BE2C (cell line): ENCODE results near the gene INTS6.

Source experiments
- DNase-seq: peaks from one replicate; pipeline ENCODE4 v3.0.0-alpha.2; 2020
- H3K27me3 ChIP-seq: fragments of 250-450 bp; sonication (Bioruptor Pico); 2 replicates; pipeline ENCODE4 v1.5.1; 2020; ENCODE audit warnings: mild to moderate bottlenecking
- H3K36me3 ChIP-seq: fragments of 250-450 bp; sonication (Bioruptor Pico); 2 replicates; pipeline ENCODE4 v1.5.1; 2020; ENCODE audit warnings: mild to moderate bottlenecking
- H3K4me1 ChIP-seq: fragments of 250-450 bp; sonication (Bioruptor Pico); 2 replicates; pipeline ENCODE4 v1.5.1; 2020
- H3K4me3 ChIP-seq: 2 replicates; pipeline ENCODE4 v1.5.1; 2011; ENCODE audit warnings: low read depth, low read length
- H3K9me3 ChIP-seq: fragments of 250-450 bp; sonication (Bioruptor Pico); 2 replicates; pipeline ENCODE4 v1.5.1; 2020
- TF ChIP-seq, protein P1 (sequence below): IDR thresholded peaks from 2 replicates; pipeline ENCODE4 v1.5.1; 2012; ENCODE audit warnings: mild to moderate bottlenecking, low read depth, low read length

The INTS6 gene

GRCh38 chr13:51478418-51479198 lies 25.8 kb upstream of the INTS6 start:
- Histone ChIP-seq H3K4me1 (no peaks in the 10 kb centered on the region), H3K27me3 (no peaks in the 10 kb centered on the region; the same call in 1 of the 2 replicates), H3K4me3 (no peak overlapping the region), H3K9me3 (no peaks in the 10 kb centered on the region; the same call in 1 of the 2 replicates), H3K36me3 (no peaks in the 10 kb centered on the region)
- no peak for DNase-seq
- TF ChIP-seq, protein P1, sequence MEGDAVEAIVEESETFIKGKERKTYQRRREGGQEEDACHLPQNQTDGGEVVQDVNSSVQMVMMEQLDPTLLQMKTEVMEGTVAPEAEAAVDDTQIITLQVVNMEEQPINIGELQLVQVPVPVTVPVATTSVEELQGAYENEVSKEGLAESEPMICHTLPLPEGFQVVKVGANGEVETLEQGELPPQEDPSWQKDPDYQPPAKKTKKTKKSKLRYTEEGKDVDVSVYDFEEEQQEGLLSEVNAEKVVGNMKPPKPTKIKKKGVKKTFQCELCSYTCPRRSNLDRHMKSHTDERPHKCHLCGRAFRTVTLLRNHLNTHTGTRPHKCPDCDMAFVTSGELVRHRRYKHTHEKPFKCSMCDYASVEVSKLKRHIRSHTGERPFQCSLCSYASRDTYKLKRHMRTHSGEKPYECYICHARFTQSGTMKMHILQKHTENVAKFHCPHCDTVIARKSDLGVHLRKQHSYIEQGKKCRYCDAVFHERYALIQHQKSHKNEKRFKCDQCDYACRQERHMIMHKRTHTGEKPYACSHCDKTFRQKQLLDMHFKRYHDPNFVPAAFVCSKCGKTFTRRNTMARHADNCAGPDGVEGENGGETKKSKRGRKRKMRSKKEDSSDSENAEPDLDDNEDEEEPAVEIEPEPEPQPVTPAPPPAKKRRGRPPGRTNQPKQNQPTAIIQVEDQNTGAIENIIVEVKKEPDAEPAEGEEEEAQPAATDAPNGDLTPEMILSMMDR, result no peak

GRCh38 chr13:51477653-51478324 lies 25.0 kb upstream of the INTS6 start:
- Histone ChIP-seq H3K36me3 (no peaks in the 10 kb centered on the region), H3K9me3 (no peaks in the 10 kb centered on the region; the same call in 1 of the 2 replicates), H3K27me3 (no peaks in the 10 kb centered on the region; the same call in 1 of the 2 replicates), H3K4me1 (no peaks in the 10 kb centered on the region), H3K4me3 (no peak overlapping the region)
- DNase-seq, result no peak
- TF ChIP-seq, protein P1, result no peak

DNA sequence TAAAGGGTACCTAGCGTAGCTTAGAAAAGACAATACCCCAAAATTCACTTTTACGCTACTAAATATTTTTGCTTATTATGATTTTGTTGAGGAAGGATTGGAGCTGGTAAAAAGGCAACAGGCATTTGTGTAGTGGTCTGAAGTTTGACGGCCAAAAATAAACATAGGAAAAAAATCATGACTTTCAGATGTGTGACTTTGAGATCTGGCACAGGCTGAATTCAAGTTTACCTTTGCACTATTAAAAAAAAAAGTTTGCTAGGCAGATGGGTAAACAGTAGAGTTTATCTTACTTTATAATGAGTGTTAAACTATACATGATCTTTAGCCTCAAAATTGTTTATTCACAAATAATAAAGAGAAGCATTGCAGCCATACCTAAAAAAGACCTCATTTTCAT lies 24.3 kb upstream of the INTS6 start:
- no peak for DNase-seq
- Histone ChIP-seq H3K4me3 (no peak overlapping the region), H3K9me3 (no peaks in the 10 kb centered on the region), H3K27me3 (no peaks in the 10 kb centered on the region; the same call in 1 of the 2 replicates), H3K36me3 (no peaks in the 10 kb centered on the region), H3K4me1 (no peaks in the 10 kb centered on the region)
- TF ChIP-seq, protein P1, result no peak

GRCh38 chr13:51475727-51476501 lies 23.1 kb upstream of the INTS6 start:
- DNase-seq, result no peak
- H3K9me3 ChIP-seq, result no peaks in the 10 kb centered on the region
- H3K27me3 ChIP-seq, result no peaks in the 10 kb centered on the region
- no peaks in the 10 kb centered on the region for H3K36me3 ChIP-seq
- H3K4me3 ChIP-seq, result no peak overlapping the region
- H3K4me1 ChIP-seq, result no peaks in the 10 kb centered on the region
- TF ChIP-seq, protein P1, result no peak

DNA sequence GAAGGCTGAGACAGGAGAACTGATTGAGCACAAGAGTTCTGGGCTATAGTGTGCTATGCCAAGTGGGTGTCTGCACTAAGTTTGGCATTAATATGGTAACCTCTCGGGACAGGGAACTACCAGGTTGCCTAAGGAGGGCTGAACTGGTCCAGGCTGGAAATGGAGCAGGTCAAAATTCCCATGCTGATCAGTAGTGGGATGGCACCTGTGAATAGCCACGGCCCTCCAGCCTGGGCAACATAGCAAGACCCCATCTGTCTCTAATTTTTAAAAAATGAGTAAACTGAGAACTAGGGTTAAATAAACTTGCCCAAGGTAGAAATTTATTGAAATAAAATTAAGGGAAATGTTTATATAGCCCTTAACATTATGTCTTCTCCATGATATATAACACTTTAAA lies 17.0 kb upstream of the INTS6 start:
- TF ChIP-seq, protein P1, result no peak
- DNase-seq, result no peak

More for the DNA sequence above, 17.0 kb upstream of the INTS6 start:
- H3K9me3 ChIP-seq, result no peaks in the 10 kb centered on the region
- no peaks in the 10 kb centered on the region for H3K4me1 ChIP-seq
- H3K27me3 ChIP-seq, result no peaks in the 10 kb centered on the region
- no peaks in the 10 kb centered on the region for H3K36me3 ChIP-seq
- no peak overlapping the region for H3K4me3 ChIP-seq
